PC-3 (cell line): ENCODE measurements around the gene SSTR4. TPM values are rescaled to one million over a fixed set of nuclear protein-coding genes. Genes with fewer than 3 reads are reported as not detected.

Experiments
- ATAC-seq: fragments of 200-7000 bp; cut with Tn5 transposase; 2 replicates; pipeline ENCODE4 v1.9.1; 2020; ENCODE audit warnings: mild to moderate bottlenecking, moderate library complexity
- BruUV-seq: library from RNA; stranded (reverse); fragments of 400-500 nt; replicated peaks from 2 replicates; lab custom pipeline; 2021; lab: Mats Ljungman, UMichigan
- CTCF ChIA-PET: fragments of 300-600 bp; sonication (Branson Sonifier 250); formaldehyde crosslinking; loops from one replicate; lab custom pipeline; 2022; ENCODE audit warnings: antibody characterized with exemption; lab: Charles Lee
- POLR2A ChIA-PET: fragments of 300-600 bp; sonication (Branson Sonifier 250); formaldehyde crosslinking; loops from one replicate; lab custom pipeline; 2022; ENCODE audit warnings: antibody characterized with exemption; ENCODE audit not compliant: unreplicated experiment; lab: Charles Lee
- DNase-seq: peaks from one replicate; pipeline ENCODE4 v3.0.0-alpha.2; 2015
- H2AFZ ChIP-seq: fragments of 300-600 bp; sonication (generic); 2 replicates; pipeline ENCODE4 v1.6.0; 2016; ENCODE audit warnings: antibody characterized with exemption, low read length
- H3F3A ChIP-seq: fragments of 300-600 bp; sonication (generic); one replicate; pipeline ENCODE4 v1.6.0; 2017; ENCODE audit warnings: antibody characterized with exemption, low read length, control low read depth, mild to moderate bottlenecking; ENCODE audit not compliant: unreplicated experiment
- H3K27ac ChIP-seq: fragments of 300-600 bp; sonication (generic); 2 replicates; pipeline ENCODE4 v1.5.1; 2016; ENCODE audit warnings: mild to moderate bottlenecking, low read length
- H3K27me3 ChIP-seq: fragments of 300-600 bp; sonication (generic); 2 replicates; pipeline ENCODE4 v1.6.1; 2016; ENCODE audit warnings: low read length, mixed read lengths
- H3K36me3 ChIP-seq: fragments of 300-600 bp; sonication (generic); 2 replicates; pipeline ENCODE4 v1.6.1; 2016; ENCODE audit warnings: low read depth, mixed run types, low read length, mixed read lengths
- H3K4me1 ChIP-seq: fragments of 300-600 bp; sonication (generic); 2 replicates; pipeline ENCODE4 v1.5.1; 2016; ENCODE audit warnings: low read length; ENCODE audit not compliant: insufficient read depth
- H3K4me2 ChIP-seq: fragments of 300-600 bp; sonication (generic); 2 replicates; pipeline ENCODE4 v1.6.0; 2016; ENCODE audit warnings: low read length
- H3K4me3 ChIP-seq: fragments of 300-600 bp; sonication (generic); 2 replicates; pipeline ENCODE4 v1.5.1; 2016; ENCODE audit warnings: mild to moderate bottlenecking, low read length, mixed read lengths
- H3K79me2 ChIP-seq: fragments of 300-600 bp; sonication (generic); 2 replicates; pipeline ENCODE4 v1.6.1; 2017; ENCODE audit warnings: low read length, mixed read lengths
- H3K9ac ChIP-seq: fragments of 300-600 bp; sonication (generic); 2 replicates; pipeline ENCODE4 v1.6.0; 2016; ENCODE audit warnings: mild to moderate bottlenecking, low read length
- H3K9me2 ChIP-seq: fragments of 300-600 bp; sonication (generic); replicated peaks from 2 replicates; pipeline ENCODE4 v1.6.1; 2016; ENCODE audit warnings: mixed run types, low read length, mixed read lengths
- H3K9me3 ChIP-seq: fragments of 300-600 bp; sonication (generic); 2 replicates; pipeline ENCODE4 v1.6.1; 2016; ENCODE audit warnings: low read length, mixed read lengths
- H4K20me1 ChIP-seq: fragments of 300-600 bp; sonication (generic); 2 replicates; pipeline ENCODE4 v1.6.1; 2016; ENCODE audit warnings: low read length, mixed read lengths
- EZH2 ChIP-seq: fragments of 300-600 bp; sonication (generic); IDR thresholded peaks from one replicate; pipeline ENCODE4 v1.6.1; 2017; ENCODE audit warnings: antibody characterized with exemption, mild to moderate bottlenecking, low read length; ENCODE audit not compliant: unreplicated experiment
- EZH2phosphoT487 ChIP-seq: fragments of 300-600 bp; sonication (generic); IDR thresholded peaks from 2 replicates; pipeline ENCODE4 v1.6.1; 2018; ENCODE audit warnings: mild to moderate bottlenecking, antibody characterized with exemption, low read length, borderline replicate concordance
- intact Hi-C: fragments of 100-400 bp; cut with micrococcal nuclease; formaldehyde crosslinking; loops from 2 replicates; pipeline ENCODE4 v1.9.0; 2023
- total RNA-seq: library from RNA; depleted of rRNA; stranded (reverse); fragments of >200 nt; gene quantifications from 2 replicates; pipeline ENCODE4 v1.2.3, GENCODE V29; 2014; rRNA removed
- TF ChIP-seq, protein P1 (sequence below): fragments of 300-600 bp; sonication (generic); conservative IDR thresholded peaks from 2 replicates; pipeline ENCODE4 v1.5.1; 2017; ENCODE audit warnings: antibody characterized with exemption, low read depth, mild to moderate bottlenecking, low read length

SSTR4 gene
- total RNA-seq, 1 experiment from 2014 or later = not detected

GRCh38 chr20:23086931-23087411 lies 51.9 kb downstream of the SSTR4 start:
- intact Hi-C loops = no loop called here
- no peaks in the 10 kb centered on the region for H3K9me3 ChIP-seq
- H3K4me2 ChIP-seq = no peak overlapping the region
- ATAC-seq (no peak), DNase-seq (no peak)
- no peak overlapping the region for H3K4me3 ChIP-seq
- H3K79me2 ChIP-seq = no peaks in the 10 kb centered on the region
- no peaks in the 10 kb centered on the region for H3K9me2 ChIP-seq
- H3K27me3 ChIP-seq = no peaks in the 10 kb centered on the region
- H3F3A ChIP-seq = no peaks in the 10 kb centered on the region
- no peak overlapping the region for H3K27ac ChIP-seq
- no TSS peak for BruUV-seq
- no peak overlapping the region for H2AFZ ChIP-seq
- no peak overlapping the region for H3K9ac ChIP-seq
- no peaks in the 10 kb centered on the region for H3K4me1 ChIP-seq
- ChIA-PET CTCF (no interaction called here), POLR2A (no interaction called here)
- no peaks in the 10 kb centered on the region for H4K20me1 ChIP-seq
- TF ChIP-seq, protein P1, sequence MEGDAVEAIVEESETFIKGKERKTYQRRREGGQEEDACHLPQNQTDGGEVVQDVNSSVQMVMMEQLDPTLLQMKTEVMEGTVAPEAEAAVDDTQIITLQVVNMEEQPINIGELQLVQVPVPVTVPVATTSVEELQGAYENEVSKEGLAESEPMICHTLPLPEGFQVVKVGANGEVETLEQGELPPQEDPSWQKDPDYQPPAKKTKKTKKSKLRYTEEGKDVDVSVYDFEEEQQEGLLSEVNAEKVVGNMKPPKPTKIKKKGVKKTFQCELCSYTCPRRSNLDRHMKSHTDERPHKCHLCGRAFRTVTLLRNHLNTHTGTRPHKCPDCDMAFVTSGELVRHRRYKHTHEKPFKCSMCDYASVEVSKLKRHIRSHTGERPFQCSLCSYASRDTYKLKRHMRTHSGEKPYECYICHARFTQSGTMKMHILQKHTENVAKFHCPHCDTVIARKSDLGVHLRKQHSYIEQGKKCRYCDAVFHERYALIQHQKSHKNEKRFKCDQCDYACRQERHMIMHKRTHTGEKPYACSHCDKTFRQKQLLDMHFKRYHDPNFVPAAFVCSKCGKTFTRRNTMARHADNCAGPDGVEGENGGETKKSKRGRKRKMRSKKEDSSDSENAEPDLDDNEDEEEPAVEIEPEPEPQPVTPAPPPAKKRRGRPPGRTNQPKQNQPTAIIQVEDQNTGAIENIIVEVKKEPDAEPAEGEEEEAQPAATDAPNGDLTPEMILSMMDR = no peak
- no peak for TF ChIP-seq EZH2
- TF ChIP-seq EZH2phosphoT487 = no peak
- no peaks in the 10 kb centered on the region for H3K36me3 ChIP-seq

- Histone ChIP-seq H2AFZ (no peak overlapping the region), H3K4me1 (no peaks in the 10 kb centered on the region), H3K9ac (no peak overlapping the region), H4K20me1 (no peaks in the 10 kb centered on the region), H3F3A (no peaks in the 10 kb centered on the region), H3K27ac (no peak overlapping the region), H3K4me2 (no peak overlapping the region), H3K9me2 (no peaks in the 10 kb centered on the region), H3K9me3 (no peaks in the 10 kb centered on the region), H3K27me3 (no peaks in the 10 kb centered on the region), H3K36me3 (no peaks in the 10 kb centered on the region), H3K4me3 (no peak overlapping the region), H3K79me2 (no peaks in the 10 kb centered on the region)
- BruUV-seq = no TSS peak
- intact Hi-C loops = no loop called here
- ATAC-seq (no peak), DNase-seq (no peak)
- ChIA-PET CTCF (no interaction called here), POLR2A (no interaction called here)
- TF ChIP-seq EZH2 (no peak), EZH2phosphoT487 (no peak)
- TF ChIP-seq, protein P1 = no peak
Measured at GRCh38 chr20:23087587-23088251, 52.6 kb downstream of the SSTR4 start.

Other genes starting within 250 kb of the SSTR4 start
- 3.1 and 4.5 TPM in 2 replicates for gene THBD, start 14.4 kb downstream of the SSTR4 start, total RNA-seq
- not detected in 2 replicates for gene CD93, start 51.0 kb downstream of the SSTR4 start, total RNA-seq